ENCODE results near the gene FZD4. TPM values are rescaled to one million over a fixed set of nuclear protein-coding genes. Genes with fewer than 3 reads are reported as not detected.

Gene FZD4
- polyA plus RNA-seq, 3 donors: 0.05 TPM; not detected in 2

GRCh38 chr11:86910592-86910991, 44.6 kb downstream of the FZD4 start:
- no peak overlapping the region for H3K27ac Mint-ChIP-seq

GRCh38 chr11:86906198-86906597, 49.0 kb downstream of the FZD4 start:
- H3K9me3 Mint-ChIP-seq: peaks cover 0 to 2% (median 0%) of the 10 kb centered on the region in 7 donors
- H3K36me3 ChIP-seq (replicated peaks in 1 of 2; ENCODE audit: control insufficient read depth in 1 of 2, insufficient read depth in 2 of 2, low read length in 2 of 2): no peaks in the 10 kb centered on the region
- H3K79me2 ChIP-seq (ENCODE audit: insufficient read depth, low read length): no peaks in the 10 kb centered on the region
- no peaks in the 10 kb centered on the region for H3K27me3 ChIP-seq (ENCODE audit: control insufficient read depth in 2 of 2, insufficient read depth in 2 of 2, low read length in 2 of 2)
- no peak overlapping the region for H3K9ac ChIP-seq (ENCODE audit: insufficient read depth, low read length, poor library complexity, severe bottlenecking)
- intact Hi-C loops (cut with micrococcal nuclease): no loop called here
- WGBS (ENCODE audit: insufficient coverage): 93% methylated on average over 20 of the region's 24 CpGs
- no peak overlapping the region for H3K4me3 ChIP-seq (replicated peaks in 1 of 3; ENCODE audit: low read depth in 2 of 3, low read length in 3 of 3)
- no peaks in the 10 kb centered on the region for H3K9me3 ChIP-seq (replicated peaks in 1 of 2; ENCODE audit: control insufficient read depth in 1 of 2, insufficient read depth in 1 of 2, low read length in 2 of 2)
- H3K27ac Mint-ChIP-seq: no peak overlapping the region
- no peaks in the 10 kb centered on the region for H4K20me1 ChIP-seq (ENCODE audit: insufficient read depth, low read length)
- H3K27me3 Mint-ChIP-seq (ENCODE audit: low read depth in 3 of 3): peaks cover 0 to 3% (median 0%) of the 10 kb centered on the region in 3 donors
- no peaks in the 10 kb centered on the region for H3K36me3 Mint-ChIP-seq
- no peak overlapping the region for H3K4me3 Mint-ChIP-seq
- H2AFZ ChIP-seq (ENCODE audit: insufficient read depth, low read depth, low read length, poor library complexity, severe bottlenecking): no peak overlapping the region
- H3K4me1 Mint-ChIP-seq: no peaks in the 10 kb centered on the region
- H3K27ac ChIP-seq (ENCODE audit: low read depth in 1 of 2, low read length in 2 of 2): no peak overlapping the region
- H3K4me1 ChIP-seq (ENCODE audit: control insufficient read depth in 1 of 2, insufficient read depth in 2 of 2, low read length in 2 of 2): no peaks in the 10 kb centered on the region
- H3K4me2 ChIP-seq (replicated peaks; ENCODE audit: extremely low read depth, low read length, poor library complexity, severe bottlenecking): no peak overlapping the region
- no peak for TF ChIP-seq CTCF (IDR thresholded peaks at IDR 0.05)
- no peak for DNase-seq

More at GRCh38 chr11:86910592-86910991, 44.6 kb downstream of the FZD4 start:
- no peak overlapping the region for H3K9ac ChIP-seq (ENCODE audit: insufficient read depth, low read length, poor library complexity, severe bottlenecking)
- no peaks in the 10 kb centered on the region for H4K20me1 ChIP-seq (ENCODE audit: insufficient read depth, low read length)
- no peak for TF ChIP-seq CTCF (IDR thresholded peaks at IDR 0.05)
- no peaks in the 10 kb centered on the region for H3K36me3 Mint-ChIP-seq
- no peaks in the 10 kb centered on the region for H3K27me3 ChIP-seq (ENCODE audit: control insufficient read depth in 2 of 2, insufficient read depth in 2 of 2, low read length in 2 of 2)
- H3K4me3 Mint-ChIP-seq: no peak overlapping the region
- no peak overlapping the region for H3K4me3 ChIP-seq (replicated peaks in 1 of 3; ENCODE audit: low read depth in 2 of 3, low read length in 3 of 3)
- H3K4me1 ChIP-seq (ENCODE audit: control insufficient read depth in 1 of 2, insufficient read depth in 2 of 2, low read length in 2 of 2): no peaks in the 10 kb centered on the region
- no peak overlapping the region for H2AFZ ChIP-seq (ENCODE audit: insufficient read depth, low read depth, low read length, poor library complexity, severe bottlenecking)
- intact Hi-C loops (cut with micrococcal nuclease): no loop called here
- no peak overlapping the region for H3K4me2 ChIP-seq (replicated peaks; ENCODE audit: extremely low read depth, low read length, poor library complexity, severe bottlenecking)
- H3K27ac ChIP-seq (ENCODE audit: low read depth in 1 of 2, low read length in 2 of 2): no peak overlapping the region
- peaks cover 0 to 8% (median 1%) of the 10 kb centered on the region in 7 donors for H3K9me3 Mint-ChIP-seq
- H3K79me2 ChIP-seq (ENCODE audit: insufficient read depth, low read length): no peaks in the 10 kb centered on the region
- no peaks in the 10 kb centered on the region for H3K4me1 Mint-ChIP-seq
- no peak for DNase-seq
- H3K9me3 ChIP-seq (replicated peaks in 1 of 2; ENCODE audit: control insufficient read depth in 1 of 2, insufficient read depth in 1 of 2, low read length in 2 of 2): no peaks in the 10 kb centered on the region
- WGBS (ENCODE audit: insufficient coverage): no CpG with 5 or more reads among the region's 3 CpGs
- H3K36me3 ChIP-seq (replicated peaks in 1 of 2; ENCODE audit: control insufficient read depth in 1 of 2, insufficient read depth in 2 of 2, low read length in 2 of 2): no peaks in the 10 kb centered on the region
- H3K27me3 Mint-ChIP-seq (ENCODE audit: low read depth in 3 of 3): peaks cover 0 to 3% (median 0%) of the 10 kb centered on the region in 3 donors
